Astrocyte of the cerebellum (primary cell): ENCODE results near the gene CEP131.

Source experiments
- DNase-seq: peaks from one replicate; pipeline ENCODE4 v3.0.0-alpha.2; 2011; ENCODE audit warnings: low read depth
- H3K4me3 ChIP-seq: 2 replicates; pipeline ENCODE4 v1.5.1; 2011; ENCODE audit warnings: mild to moderate bottlenecking, low read depth, low read length, moderate library complexity
- CTCF ChIP-seq: IDR thresholded peaks from 2 replicates; pipeline ENCODE4 v1.5.1; 2012; ENCODE audit warnings: low read length, low read depth, moderate library complexity, mild to moderate bottlenecking; ENCODE audit errors: missing control alignments
- in situ Hi-C: cut with HindIII; loops from 2 replicates; pipeline ENCODE4 v1.10.0; 2017; ENCODE audit warnings: low sequenced_read_pairs

The CEP131 gene

DNA sequence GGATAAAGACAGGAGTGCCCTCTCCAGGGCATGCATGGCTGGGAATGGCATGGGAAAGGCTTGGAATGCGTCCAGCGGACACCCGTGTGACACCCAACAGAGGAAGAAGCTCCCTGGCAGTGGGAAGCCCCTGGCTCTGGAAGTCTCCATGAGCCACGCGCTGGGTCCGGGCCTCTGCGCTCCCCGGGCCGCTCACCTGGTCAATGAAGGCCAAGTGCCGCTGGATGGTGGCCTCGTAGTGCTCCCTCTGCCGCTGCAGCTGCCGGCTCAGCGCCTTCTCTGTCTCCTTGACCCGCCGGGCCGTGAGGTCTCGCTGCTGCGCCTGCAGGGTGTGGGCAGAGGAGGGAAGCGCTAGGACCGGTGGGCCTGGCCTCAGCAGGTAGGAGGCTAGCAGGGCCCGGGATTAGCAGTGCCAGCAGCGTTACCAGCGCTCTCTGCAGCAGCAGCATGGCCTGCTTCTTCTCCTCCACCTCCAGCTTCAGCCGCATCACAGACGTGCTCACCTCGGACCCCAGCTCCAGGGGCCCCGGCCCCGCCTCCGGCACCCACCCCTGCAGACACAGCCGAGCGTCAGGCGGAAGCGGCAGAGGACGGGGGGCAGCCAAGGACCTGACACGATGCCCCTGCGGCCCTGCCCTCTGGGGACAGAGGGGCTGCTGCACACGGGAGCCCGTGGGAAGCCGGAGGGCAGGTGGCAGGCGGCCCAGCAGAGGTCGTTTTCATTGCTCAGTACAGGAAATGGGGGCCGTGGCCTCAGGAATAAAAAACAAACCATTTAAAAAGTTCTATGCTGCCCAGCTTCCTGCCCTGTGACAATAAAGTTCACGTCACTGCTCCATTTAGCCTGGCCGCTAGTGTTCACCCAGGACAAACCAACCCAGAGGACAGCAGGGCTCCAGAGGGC is 26.0 kb downstream of the CEP131 start:
- no peak for DNase-seq
- in situ Hi-C loops = no loop called here
- H3K4me3 ChIP-seq = no peak overlapping the region

GRCh38 chr17:81195941-81196495 is 26.7 kb downstream of the CEP131 start:
- in situ Hi-C loops = no loop called here
- H3K4me3 ChIP-seq = no peak overlapping the region
- no peak for DNase-seq
- no peak for TF ChIP-seq CTCF

More for the DNA sequence above, 26.0 kb downstream of the CEP131 start:
- TF ChIP-seq CTCF = no peak

GRCh38 chr17:81194941-81195901 is 27.5 kb downstream of the CEP131 start:
- DNase-seq = no peak
- no peak overlapping the region for H3K4me3 ChIP-seq
- in situ Hi-C loops = no loop called here
- no peak for TF ChIP-seq CTCF

- no peak for TF ChIP-seq CTCF
- in situ Hi-C loops = no loop called here
- DNase-seq = no peak
These were observed 28.5 kb downstream of the CEP131 start for GRCh38 chr17:81194225-81194760.

GRCh38 chr17:81193470-81194224 is 29.1 kb downstream of the CEP131 start:
- in situ Hi-C loops = no loop called here
- no peak overlapping the region for H3K4me3 ChIP-seq
- no peak for TF ChIP-seq CTCF
- no peak for DNase-seq

More at GRCh38 chr17:81194225-81194760, 28.5 kb downstream of the CEP131 start:
- no peak overlapping the region for H3K4me3 ChIP-seq
